Subcutaneous adipose tissue (tissue), 4 donors: Measurements from ENCODE around the gene GDF15. TPM values are rescaled to one million over a fixed set of nuclear protein-coding genes. Genes with fewer than 3 reads are reported as not detected.

Experiments
- CTCF ChIP-seq: fragments of 450-650 bp; IDR thresholded peaks from one replicate; pipeline ENCODE4 v1.5.1; 2016; ENCODE audit warnings: low read depth, mild to moderate bottlenecking, control low read depth, antibody characterized with exemption, moderate library complexity
- total RNA-seq, 4 donors: library from RNA; depleted of rRNA; stranded (reverse); fragments of >200 nt; gene quantifications; one replicate each; pipeline ENCODE4 v1.1.0, GENCODE V29; 2016

GDF15 gene
- total RNA-seq, 4 donors from 2014 or later, result 1.7 to 20.6 (median 8.4) TPM

- no peak for TF ChIP-seq CTCF
These were observed 32.5 kb upstream of the GDF15 start for GRCh38 chr19:18353378-18354005.

- no peak for TF ChIP-seq CTCF
These were observed 28.9 kb upstream of the GDF15 start for GRCh38 chr19:18357041-18357440.

GRCh38 chr19:18361646-18362045 lies 24.3 kb upstream of the GDF15 start:
- no peak for TF ChIP-seq CTCF

- no peak for TF ChIP-seq CTCF
These were observed 22.9 kb upstream of the GDF15 start for GRCh38 chr19:18362934-18363542.

GRCh38 chr19:18363787-18364186 lies 22.2 kb upstream of the GDF15 start:
- TF ChIP-seq CTCF, result no peak

- TF ChIP-seq CTCF, result no peak
These were observed 21.0 kb upstream of the GDF15 start for GRCh38 chr19:18364826-18365528.

GRCh38 chr19:18366021-18366435 lies 19.9 kb upstream of the GDF15 start:
- no peak for TF ChIP-seq CTCF
